Thoracic aorta (tissue), 2 donors: ENCODE results near the gene IPCEF1. TPM values are rescaled to one million over a fixed set of nuclear protein-coding genes. Genes with fewer than 3 reads are reported as not detected.

Source experiments
- ATAC-seq: fragments of 150-250 bp; one replicate; pipeline ENCODE4 v1.8.0; 2017; ENCODE audit warnings: low read depth; ENCODE audit not compliant: insufficient number of reproducible peaks, low FRiP score
- DNase-seq: peaks from one replicate; pipeline ENCODE4 v3.0.0-alpha.2; 2020; ENCODE audit warnings: low spot score
- H3K27ac ChIP-seq, 2 donors: fragments of 200-600 bp; sonication (generic); 1 replicate in 1 of 2; 2 replicates in 1 of 2; pipeline ENCODE4 v1.5.1; 2016; ENCODE audit warnings: mild to moderate bottlenecking in 2 of 2, moderate library complexity in 2 of 2
- H3K27me3 ChIP-seq: fragments of 200-600 bp; sonication (generic); replicated peaks from 2 replicates; pipeline ENCODE4 v1.6.0; 2016; ENCODE audit warnings: mild to moderate bottlenecking; ENCODE audit not compliant: insufficient read depth
- H3K36me3 ChIP-seq: fragments of 200-600 bp; sonication (generic); one replicate; pipeline ENCODE4 v1.5.1; 2016
- H3K4me1 ChIP-seq, 2 donors: fragments of 200-600 bp; sonication (generic); 1 replicate in 1 of 2; 2 replicates in 1 of 2; pipeline versions ENCODE4 v1.5.1 to v1.6.0; 2016; ENCODE audit warnings: low read depth in 2 of 2, mild to moderate bottlenecking in 1 of 2; ENCODE audit not compliant: control insufficient read depth in 1 of 2
- H3K4me3 ChIP-seq: fragments of 200-600 bp; sonication (generic); 2 replicates; pipeline ENCODE4 v1.5.1; 2016; ENCODE audit warnings: mild to moderate bottlenecking
- H3K9me3 ChIP-seq: fragments of 200-600 bp; sonication (generic); 2 replicates; pipeline ENCODE4 v1.5.1; 2016
- total RNA-seq, 2 donors: library from RNA; depleted of rRNA; stranded (reverse); fragments of >200 nt; gene quantifications; one replicate each; pipeline versions ENCODE4 v1.1.0 to v1.2.3, GENCODE V29; 2016
- TF ChIP-seq, protein P1 (sequence below): fragments of 200-600 bp; sonication (generic); IDR thresholded peaks from one replicate; pipeline ENCODE4 v1.5.1; 2019; ENCODE audit warnings: antibody characterized with exemption

IPCEF1 gene
- total RNA-seq, 2 donors from 2014 or later = 2.8 to 3.8 TPM

DNA sequence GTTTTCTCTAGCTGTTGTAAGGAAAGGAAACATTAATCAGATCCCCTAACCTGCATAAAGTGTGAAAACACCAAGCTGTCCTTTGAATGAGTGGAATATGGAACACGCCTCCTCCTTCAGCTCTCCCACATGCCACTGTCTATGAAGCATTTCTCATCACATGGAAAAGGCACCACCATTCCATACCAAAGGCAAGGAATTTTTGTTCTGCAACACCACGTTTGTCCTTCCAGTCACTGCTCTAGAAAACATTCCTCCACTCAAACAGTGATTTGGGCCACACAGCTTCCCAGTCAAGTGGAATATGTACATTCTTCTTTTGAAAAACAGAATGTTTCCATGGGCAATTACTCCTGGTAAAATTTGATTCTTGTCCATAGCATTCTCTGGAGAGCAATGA is 197.5 kb downstream of the IPCEF1 start:
- Histone ChIP-seq H3K36me3 (no peaks in the 10 kb centered on the region), H3K4me3 (no peak overlapping the region), H3K27ac (no peak overlapping the region), H3K9me3 (no peaks in the 10 kb centered on the region), H3K4me1 (peaks cover 1 to 4% of the 10 kb centered on the region in 2 donors), H3K27me3 (no peaks in the 10 kb centered on the region)
- DNase-seq = no peak
- TF ChIP-seq, protein P1, sequence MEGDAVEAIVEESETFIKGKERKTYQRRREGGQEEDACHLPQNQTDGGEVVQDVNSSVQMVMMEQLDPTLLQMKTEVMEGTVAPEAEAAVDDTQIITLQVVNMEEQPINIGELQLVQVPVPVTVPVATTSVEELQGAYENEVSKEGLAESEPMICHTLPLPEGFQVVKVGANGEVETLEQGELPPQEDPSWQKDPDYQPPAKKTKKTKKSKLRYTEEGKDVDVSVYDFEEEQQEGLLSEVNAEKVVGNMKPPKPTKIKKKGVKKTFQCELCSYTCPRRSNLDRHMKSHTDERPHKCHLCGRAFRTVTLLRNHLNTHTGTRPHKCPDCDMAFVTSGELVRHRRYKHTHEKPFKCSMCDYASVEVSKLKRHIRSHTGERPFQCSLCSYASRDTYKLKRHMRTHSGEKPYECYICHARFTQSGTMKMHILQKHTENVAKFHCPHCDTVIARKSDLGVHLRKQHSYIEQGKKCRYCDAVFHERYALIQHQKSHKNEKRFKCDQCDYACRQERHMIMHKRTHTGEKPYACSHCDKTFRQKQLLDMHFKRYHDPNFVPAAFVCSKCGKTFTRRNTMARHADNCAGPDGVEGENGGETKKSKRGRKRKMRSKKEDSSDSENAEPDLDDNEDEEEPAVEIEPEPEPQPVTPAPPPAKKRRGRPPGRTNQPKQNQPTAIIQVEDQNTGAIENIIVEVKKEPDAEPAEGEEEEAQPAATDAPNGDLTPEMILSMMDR = no peak
- ATAC-seq = no peak

DNA sequence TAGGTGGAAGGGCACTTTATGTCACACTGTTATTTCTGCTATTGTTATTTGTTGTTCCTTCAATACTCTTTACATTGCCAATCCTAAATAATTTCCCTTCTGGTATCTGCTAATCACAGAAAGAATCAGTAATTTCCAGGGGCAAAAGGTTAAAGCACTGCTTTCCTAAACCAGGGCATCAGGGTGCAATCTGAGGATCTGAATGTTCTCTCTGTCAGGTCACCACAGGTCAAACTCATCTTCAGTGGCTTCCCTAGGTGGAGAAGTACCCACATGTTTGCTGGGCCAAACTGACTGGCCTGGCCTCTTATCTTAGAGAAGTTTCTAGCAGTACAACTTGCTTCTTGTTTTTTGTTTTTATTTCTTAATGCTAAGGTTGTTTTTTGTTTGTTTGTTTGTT is 198.9 kb downstream of the IPCEF1 start:
- Histone ChIP-seq H3K27me3 (no peaks in the 10 kb centered on the region), H3K4me3 (peak overlapping the region; percentile 55), H3K9me3 (no peaks in the 10 kb centered on the region), H3K4me1 (peaks cover 0 to 2% of the 10 kb centered on the region in 2 donors), H3K36me3 (no peaks in the 10 kb centered on the region), H3K27ac (no peak overlapping the region)
- no peak for ATAC-seq
- TF ChIP-seq, protein P1 = no peak
- DNase-seq = no peak

DNA sequence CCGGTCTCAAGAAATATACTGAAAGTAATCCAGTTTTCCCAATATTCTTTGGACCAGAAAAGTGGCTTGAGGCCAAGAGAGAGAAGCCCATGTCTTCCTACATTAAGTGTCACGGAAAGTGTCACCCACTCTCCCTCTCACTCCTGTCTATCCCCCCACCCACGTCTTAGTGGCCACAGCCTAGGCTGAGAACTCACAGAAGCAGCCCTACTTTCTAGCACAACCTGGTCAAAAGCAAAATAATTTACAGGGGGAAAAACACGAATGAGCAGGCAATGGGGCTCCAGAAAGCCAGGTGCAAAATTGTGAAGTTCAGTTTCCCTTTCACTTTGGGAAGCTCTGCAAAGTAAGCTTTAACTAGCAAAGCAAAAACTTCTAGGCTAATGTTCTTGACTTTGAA is 199.5 kb downstream of the IPCEF1 start:
- no peaks in the 10 kb centered on the region for H3K9me3 ChIP-seq
- H3K4me3 ChIP-seq = peak overlapping the region; percentile 55

DNA sequence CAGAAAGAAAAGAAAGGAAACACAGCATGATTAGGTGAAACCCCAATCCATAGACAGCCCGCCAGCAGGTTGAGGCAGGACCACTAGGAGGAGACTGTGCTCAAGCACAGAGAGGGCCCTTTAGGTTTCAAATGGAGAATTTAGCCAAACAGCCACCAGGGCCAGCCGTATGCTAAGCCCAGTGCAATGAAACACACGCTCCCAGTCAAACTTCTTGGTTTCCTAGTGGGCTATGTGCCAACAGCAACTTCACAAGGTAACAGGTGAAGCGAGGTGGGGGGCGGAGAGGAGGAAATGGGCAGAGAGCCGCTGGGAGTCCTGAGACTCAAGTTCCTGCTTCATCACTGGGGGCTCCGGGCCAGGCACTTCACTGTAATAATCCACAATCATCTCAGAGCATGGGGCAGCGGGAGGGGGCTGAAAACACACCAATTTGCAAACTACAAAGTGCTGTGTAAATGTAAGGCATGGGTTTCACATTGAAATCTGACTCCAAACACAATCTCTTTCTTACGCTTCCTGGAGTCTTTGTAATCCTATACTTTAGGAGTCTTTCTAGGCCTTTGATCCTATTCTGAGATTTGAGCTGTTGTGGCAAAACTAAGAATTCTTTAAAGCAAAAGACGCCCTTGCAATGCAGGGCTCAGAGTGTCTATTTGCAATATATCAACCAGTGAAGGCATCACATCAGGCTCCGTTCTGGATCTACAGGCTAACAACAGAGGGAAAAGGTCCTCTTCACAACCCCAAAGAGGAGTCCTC is 200.3 kb downstream of the IPCEF1 start:
- Histone ChIP-seq H3K9me3 (no peaks in the 10 kb centered on the region), H3K27me3 (no peaks in the 10 kb centered on the region), H3K36me3 (no peaks in the 10 kb centered on the region), H3K4me3 (peak overlapping the region; percentile 55), H3K27ac (peak overlapping the region in 1 of 2 donors; percentile 23), H3K4me1 (peaks cover 0 to 2% of the 10 kb centered on the region in 2 donors)
- DNase-seq (no peak), ATAC-seq (no peak)
- TF ChIP-seq, protein P1 = no peak

More for the DNA sequence above, 199.5 kb downstream of the IPCEF1 start:
- Histone ChIP-seq H3K27ac (peak overlapping the region in 1 of 2 donors; percentile 23), H3K4me1 (peaks cover 0 to 2% of the 10 kb centered on the region in 2 donors), H3K27me3 (no peaks in the 10 kb centered on the region), H3K36me3 (no peaks in the 10 kb centered on the region)
- TF ChIP-seq, protein P1 = no peak
- DNase-seq = no peak
- no peak for ATAC-seq

DNA sequence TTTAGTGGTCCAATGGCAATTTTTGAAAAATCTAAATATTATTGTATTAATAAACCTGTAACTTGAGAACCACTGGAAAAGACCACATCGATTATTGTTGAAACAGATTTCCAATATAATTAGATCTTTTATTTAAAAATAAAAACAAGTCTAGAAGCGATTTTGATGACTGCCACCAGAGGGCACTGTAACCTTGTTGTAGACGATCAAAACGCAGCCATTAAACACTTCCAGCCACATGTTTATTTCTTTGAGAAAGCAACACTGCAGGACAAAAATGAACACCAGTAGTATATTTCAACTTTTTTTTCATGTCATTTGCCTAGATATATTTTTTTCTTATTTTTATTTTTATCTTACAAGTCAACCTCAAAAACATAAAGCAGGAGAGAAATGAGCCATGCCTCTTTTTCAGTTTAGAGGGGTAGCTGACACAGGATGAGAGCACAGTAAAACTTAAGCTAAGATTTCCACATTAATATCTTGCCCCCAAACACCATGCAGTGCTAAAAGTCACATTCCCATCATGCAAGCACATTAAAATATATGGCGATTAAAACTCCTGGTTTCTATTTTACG is 202.1 kb downstream of the IPCEF1 start:
- no peaks in the 10 kb centered on the region for H3K27me3 ChIP-seq
- no peak for DNase-seq
- H3K4me3 ChIP-seq = no peak overlapping the region
- ATAC-seq = no peak
- no peak overlapping the region for H3K27ac ChIP-seq
- H3K9me3 ChIP-seq = no peaks in the 10 kb centered on the region
- H3K4me1 ChIP-seq = peaks cover 0 to 2% of the 10 kb centered on the region in 2 donors
- TF ChIP-seq, protein P1 = peak; percentile 79
- no peaks in the 10 kb centered on the region for H3K36me3 ChIP-seq
